Measurements from ENCODE around the gene AKAP8L. TPM values are rescaled to one million over a fixed set of nuclear protein-coding genes. Genes with fewer than 3 reads are reported as not detected.
A peak's percentile ranks its signal among the peaks of the same experiment; 100 is the strongest.

The AKAP8L gene
- total and polyA plus RNA-seq, 2 of the 8 experiments (the other 6 are each of a cell fraction or from before 2014, with no cell fraction given): 75.1 to 138 TPM

- no peak overlapping the region for H3K27ac ChIP-seq (ENCODE audit: low read depth, low read length)
- DNase-seq (ENCODE audit: low read depth in 1 of 2, low spot score in 2 of 2) (no peak), FAIRE-seq (no peak)
- H4K8ac ChIP-seq (ENCODE audit: extremely low read depth, insufficient read depth, low read length): no peak overlapping the region; the same call in 1 of the 2 replicates
- ChIA-PET CTCF (ENCODE audit: partially characterized antibody) (interaction anchor here (0.8 to 1.0 kb wide), 2 partner anchors 12 to 114 kb away, joined by 3 read pairs; no protein-coding TSS in a partner anchor), POLR2A (ENCODE audit: partially characterized antibody) (interaction anchor here (1.3 kb wide), 2 partner anchors 12 to 14 kb away, joined by 3 to 4 read pairs; partner anchors contain the start of gene AKAP8)
- H3K18ac ChIP-seq (ENCODE audit: extremely low read depth, low read length): no peak overlapping the region
- H2BK15ac ChIP-seq (ENCODE audit: low read length): no peak overlapping the region
- no peak overlapping the region for H3K4me2 ChIP-seq (ENCODE audit: insufficient read depth in 1 of 2, low read depth in 2 of 2, low read length in 2 of 2)
- no peak overlapping the region for H2AFZ ChIP-seq (ENCODE audit: low read length)
- no peaks in the 10 kb centered on the region; a peak in 1 of 4 replicates for H3K9me3 ChIP-seq (ENCODE audit: insufficient read depth in 2 of 2, low read depth in 1 of 2, low read length in 1 of 2)
- H3K9ac ChIP-seq (replicated peaks in 1 of 4; ENCODE audit: extremely low read depth in 1 of 4, low read depth in 3 of 4, low read length in 3 of 4): no peak overlapping the region
- peaks cover 2 to 3% of the 10 kb centered on the region in 2 experiments for H4K20me1 ChIP-seq (replicated peaks in 1 of 2; ENCODE audit: control insufficient read depth in 1 of 2, insufficient read depth in 2 of 2, low read length in 2 of 2)
- H2BK120ac ChIP-seq (replicated peaks; ENCODE audit: low read depth, low read length): no peak overlapping the region
- WGBS, 2 experiments (ENCODE audit: extremely low coverage in 1 of 2, insufficient coverage in 1 of 2, insufficient read length in 1 of 2, insufficient replicate concordance in 2 of 2, low coverage in 1 of 2, low lambda C conversion rate in 2 of 2, missing lambda C conversion rate in 1 of 2): 98% methylated on average over 6 of the region's 6 CpGs; no CpG with 5 or more reads in 1 of the 2 experiments
- no peak overlapping the region for H3K4me3 ChIP-seq (ENCODE audit: extremely low read depth in 1 of 4, insufficient read depth in 2 of 4, low read depth in 3 of 4, low read length in 4 of 4)
- H2BK12ac ChIP-seq (ENCODE audit: low read depth, low read length): no peak overlapping the region
- H3K56ac ChIP-seq (replicated peaks; ENCODE audit: insufficient read length, low read depth, low read length): no peak overlapping the region
- no peak overlapping the region for H2BK20ac ChIP-seq (ENCODE audit: low read length)
- H3K79me1 ChIP-seq (ENCODE audit: low read depth, low read length): no peaks in the 10 kb centered on the region
- H4K5ac ChIP-seq (ENCODE audit: insufficient read length, low read depth, low read length): no peak overlapping the region
- no peaks in the 10 kb centered on the region for H3K23me2 ChIP-seq (ENCODE audit: low read depth, low read length)
- H3K14ac ChIP-seq (ENCODE audit: insufficient read length): no peak overlapping the region
- H2BK5ac ChIP-seq (ENCODE audit: low read depth, low read length): no peak overlapping the region
- no peaks in the 10 kb centered on the region for H3K4me1 ChIP-seq (replicated peaks in 1 of 4; ENCODE audit: control insufficient read depth in 3 of 4, insufficient read depth in 4 of 4, low read length in 3 of 4)
- no peak overlapping the region for H3K4ac ChIP-seq (replicated peaks; ENCODE audit: insufficient read length, low read depth, low read length)
- no peak overlapping the region for H3K23ac ChIP-seq (ENCODE audit: insufficient read length)
- no peak overlapping the region for H4K91ac ChIP-seq (replicated peaks; ENCODE audit: insufficient read length, low read length)
- peaks cover 25 to 74% (median 44%) of the 10 kb centered on the region in 4 experiments for H3K36me3 ChIP-seq (ENCODE audit: control insufficient read depth in 2 of 4, insufficient read depth in 4 of 4, low read length in 3 of 4)
- H3K27me3 ChIP-seq (replicated peaks in 1 of 4; ENCODE audit: control insufficient read depth in 3 of 4, extremely low read depth in 1 of 4, insufficient read depth in 3 of 4, low read length in 3 of 4): no peaks in the 10 kb centered on the region
- no peaks in the 10 kb centered on the region for H3K79me2 ChIP-seq (ENCODE audit: control insufficient read depth in 1 of 2, insufficient read depth in 2 of 2, low read length in 2 of 2)
- TF ChIP-seq, protein P1, sequence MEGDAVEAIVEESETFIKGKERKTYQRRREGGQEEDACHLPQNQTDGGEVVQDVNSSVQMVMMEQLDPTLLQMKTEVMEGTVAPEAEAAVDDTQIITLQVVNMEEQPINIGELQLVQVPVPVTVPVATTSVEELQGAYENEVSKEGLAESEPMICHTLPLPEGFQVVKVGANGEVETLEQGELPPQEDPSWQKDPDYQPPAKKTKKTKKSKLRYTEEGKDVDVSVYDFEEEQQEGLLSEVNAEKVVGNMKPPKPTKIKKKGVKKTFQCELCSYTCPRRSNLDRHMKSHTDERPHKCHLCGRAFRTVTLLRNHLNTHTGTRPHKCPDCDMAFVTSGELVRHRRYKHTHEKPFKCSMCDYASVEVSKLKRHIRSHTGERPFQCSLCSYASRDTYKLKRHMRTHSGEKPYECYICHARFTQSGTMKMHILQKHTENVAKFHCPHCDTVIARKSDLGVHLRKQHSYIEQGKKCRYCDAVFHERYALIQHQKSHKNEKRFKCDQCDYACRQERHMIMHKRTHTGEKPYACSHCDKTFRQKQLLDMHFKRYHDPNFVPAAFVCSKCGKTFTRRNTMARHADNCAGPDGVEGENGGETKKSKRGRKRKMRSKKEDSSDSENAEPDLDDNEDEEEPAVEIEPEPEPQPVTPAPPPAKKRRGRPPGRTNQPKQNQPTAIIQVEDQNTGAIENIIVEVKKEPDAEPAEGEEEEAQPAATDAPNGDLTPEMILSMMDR (IDR thresholded peaks at IDR 0.05; ENCODE audit: control extremely low read depth in 1 of 3, insufficient read depth in 1 of 3, low read depth in 1 of 3, low read length in 3 of 3): peak in 1 of 3 experiments; percentile 15; a peak in 1 of 4 replicates
- TF ChIP-seq CHD1 (IDR thresholded peaks at IDR 0.05; ENCODE audit: low read depth, low read length): no peak
- no peak overlapping the region for H2AK5ac ChIP-seq (ENCODE audit: low read depth, low read length)
These were observed 53.5 kb downstream of the AKAP8L start for GRCh38 chr19:15365264-15365663.

Data from H1 (cell line).